ENCODE data around the gene SP2.
"Not testable (repeated sequence)": the region's sequence is repeated elsewhere in the genome, so short reads cannot be mapped to it uniquely, and the experiment has no call there.

The SP2 gene

DNA sequence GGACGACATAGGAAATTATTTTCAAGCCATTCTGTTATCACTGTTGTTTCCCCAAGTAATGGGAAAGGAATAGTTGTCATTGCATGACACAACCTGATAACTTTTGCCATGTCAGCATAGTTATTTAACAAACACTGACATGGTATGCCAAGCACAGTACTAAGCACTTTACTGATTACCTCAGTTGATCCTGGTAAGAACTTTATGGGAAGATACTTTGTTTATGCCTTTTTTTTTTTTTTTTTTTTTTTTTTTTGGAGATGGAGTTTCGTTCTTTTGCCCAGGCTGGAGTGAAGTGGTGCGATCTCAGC, 29.6 kb downstream of the SP2 start:
- no peak for DNase-seq

DNA sequence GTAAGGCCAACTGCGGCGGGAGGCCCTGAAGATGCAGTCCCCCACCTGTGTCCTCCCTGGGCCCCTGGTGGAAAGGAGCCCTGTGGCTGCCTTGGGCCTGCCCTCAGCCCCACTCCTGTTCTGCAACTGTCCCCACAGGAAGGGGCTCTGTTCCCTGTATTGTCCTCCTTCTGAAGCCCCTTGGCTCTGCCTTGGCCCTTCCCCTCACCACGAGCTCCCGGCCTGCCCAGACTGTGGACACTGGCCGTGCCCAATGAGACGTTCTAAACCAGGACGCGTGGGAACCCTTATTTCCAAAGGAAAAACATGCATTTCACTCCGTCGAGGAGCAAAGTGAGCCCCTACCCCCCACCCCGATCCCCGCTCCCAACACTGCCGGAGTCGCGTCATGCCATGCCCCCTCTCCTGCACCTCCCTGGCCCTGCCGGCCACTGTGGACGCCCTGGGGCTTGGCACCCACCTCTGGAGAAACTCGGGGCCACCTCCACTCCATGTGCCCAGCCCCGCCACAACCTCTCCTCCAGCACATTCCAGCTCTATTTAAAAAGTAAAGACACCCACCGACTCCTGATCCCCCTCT, 31.9 kb downstream of the SP2 start:
- DNase-seq, result no peak

DNA sequence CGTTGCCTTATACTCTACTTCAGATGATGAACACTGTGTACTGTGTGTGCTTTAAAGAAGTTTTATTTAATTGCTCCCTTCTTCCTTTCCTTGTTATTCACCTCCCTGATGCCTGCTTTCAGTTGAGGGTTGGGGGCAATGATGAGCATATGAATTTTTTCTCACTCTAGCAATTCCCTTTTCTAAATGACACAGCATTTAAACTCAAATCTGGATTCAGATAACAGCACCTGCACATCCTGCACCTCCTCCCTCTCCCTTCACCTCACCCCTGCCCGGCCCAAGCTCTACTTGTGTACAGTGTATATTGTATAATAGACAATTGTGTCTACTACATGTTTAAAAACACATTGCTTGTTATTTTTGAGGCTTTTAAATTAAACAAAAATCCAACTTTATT, 32.4 kb downstream of the SP2 start:
- no peak for DNase-seq

DNA sequence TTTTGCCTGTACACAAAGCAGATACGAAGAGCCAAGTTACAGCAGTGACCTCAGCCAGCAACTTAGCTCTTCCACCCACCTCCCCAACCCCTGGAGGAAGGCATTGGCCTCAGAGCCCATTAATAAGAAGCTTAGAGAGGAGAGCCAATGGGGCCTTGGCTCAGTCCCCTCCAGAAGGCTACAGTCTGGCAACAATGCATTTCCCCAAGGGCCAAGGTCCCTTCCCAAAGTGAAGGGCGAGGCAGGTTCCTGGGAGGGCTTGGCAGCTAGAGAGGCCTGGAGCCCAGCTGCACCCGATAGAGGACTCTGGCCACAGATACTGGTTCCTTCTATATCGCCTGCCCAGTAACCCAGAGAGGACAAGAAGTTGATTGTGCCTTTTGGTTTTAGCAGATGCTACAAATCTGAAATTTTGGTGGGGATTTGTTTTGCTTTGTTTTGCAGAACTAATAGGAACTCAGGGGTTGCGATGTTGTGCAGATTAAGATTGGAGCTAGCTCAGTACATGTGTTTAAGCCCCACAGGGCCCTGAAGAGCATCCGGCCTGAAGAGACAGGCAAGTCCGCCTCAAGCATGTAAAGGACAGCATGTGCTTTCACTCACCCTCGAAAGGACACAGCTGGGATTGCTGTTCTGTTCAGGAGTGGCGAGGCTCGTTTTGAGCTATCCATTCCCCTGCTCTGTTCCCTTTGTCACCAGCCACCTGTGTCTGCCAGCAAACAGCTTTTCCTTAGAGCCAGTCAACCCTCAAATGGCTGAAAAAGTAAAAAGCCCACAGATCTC, 33.4 kb downstream of the SP2 start:
- DNase-seq, result no peak

DNA sequence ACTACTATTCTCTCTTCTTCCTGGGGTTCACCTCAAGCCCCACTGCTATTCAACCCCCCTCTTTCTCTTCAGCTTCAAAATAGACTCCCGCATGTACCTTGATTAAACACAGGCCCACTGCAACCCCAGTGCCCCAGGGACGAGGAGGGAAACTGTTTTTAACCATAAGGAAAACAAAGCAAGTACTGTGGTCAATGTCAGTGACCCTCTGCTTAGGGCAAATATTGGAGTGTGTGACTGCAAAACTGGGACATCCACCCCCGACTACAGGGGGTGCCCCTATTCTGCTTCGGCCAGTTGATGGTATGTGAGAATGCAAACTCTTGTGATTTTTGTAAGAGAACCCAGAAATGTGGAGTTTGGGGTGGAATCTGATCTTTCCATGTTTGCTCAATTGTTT, 35.8 kb downstream of the SP2 start:
- no peak for DNase-seq

DNA sequence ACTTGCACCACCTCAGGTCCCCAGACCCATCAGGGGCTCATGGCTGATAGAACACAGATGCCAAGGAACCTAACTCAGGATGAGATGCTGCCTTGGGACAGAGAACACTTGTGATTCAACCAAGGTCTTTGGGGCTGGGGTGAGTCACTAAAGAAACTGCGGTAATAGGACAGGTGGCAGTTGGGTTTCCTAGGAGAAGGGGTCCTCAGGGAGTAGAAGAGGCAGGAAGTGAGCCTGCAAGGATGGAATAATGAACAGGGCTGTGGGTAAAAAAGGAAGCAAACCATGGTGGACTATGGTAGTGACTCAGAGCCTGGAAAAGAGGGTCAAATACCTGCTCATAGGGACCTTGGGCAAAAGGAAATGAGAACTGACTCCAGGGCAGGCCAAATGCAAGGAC, 38.8 kb downstream of the SP2 start:
- DNase-seq, result no peak

DNA sequence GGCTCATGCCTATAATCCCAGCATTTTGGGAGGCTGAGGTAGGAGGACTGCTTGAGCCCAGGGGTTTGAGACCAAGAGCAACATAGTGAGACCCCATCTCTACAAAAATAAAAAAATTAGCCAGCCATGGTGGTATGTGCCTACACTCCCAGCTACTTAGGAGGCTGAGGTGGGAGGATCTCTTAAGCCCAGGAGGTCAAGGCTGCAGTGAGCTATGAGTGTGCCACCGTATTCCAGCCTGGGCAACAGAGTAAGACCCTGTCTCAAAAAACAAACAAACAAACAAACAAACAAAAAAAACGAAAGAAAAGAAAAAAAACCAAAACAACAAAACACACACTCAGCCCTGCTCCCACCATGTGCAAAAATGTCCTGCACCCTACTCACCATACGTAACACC, 39.4 kb downstream of the SP2 start:
- not testable (repeated sequence) for DNase-seq

DNA sequence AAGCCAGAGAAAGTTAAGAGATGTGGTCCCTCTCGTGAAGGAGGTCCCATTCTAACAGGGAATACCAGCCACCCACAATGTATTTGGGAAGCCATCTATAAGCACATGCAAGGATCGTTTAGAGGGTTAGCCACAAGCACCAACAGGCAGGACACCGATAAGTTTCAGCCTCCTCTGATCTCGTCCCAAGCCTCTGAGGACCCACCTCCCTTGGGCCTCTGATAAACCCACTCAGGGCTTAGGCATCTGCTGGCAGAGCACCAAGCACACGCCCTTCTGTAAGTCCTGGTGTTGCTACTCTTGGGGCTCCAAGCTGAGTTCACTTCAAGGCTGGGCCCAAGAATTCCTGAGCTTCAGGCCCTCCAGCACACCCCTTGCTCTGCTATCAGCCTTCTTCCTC, 39.9 kb downstream of the SP2 start:
- no peak for DNase-seq

DNA sequence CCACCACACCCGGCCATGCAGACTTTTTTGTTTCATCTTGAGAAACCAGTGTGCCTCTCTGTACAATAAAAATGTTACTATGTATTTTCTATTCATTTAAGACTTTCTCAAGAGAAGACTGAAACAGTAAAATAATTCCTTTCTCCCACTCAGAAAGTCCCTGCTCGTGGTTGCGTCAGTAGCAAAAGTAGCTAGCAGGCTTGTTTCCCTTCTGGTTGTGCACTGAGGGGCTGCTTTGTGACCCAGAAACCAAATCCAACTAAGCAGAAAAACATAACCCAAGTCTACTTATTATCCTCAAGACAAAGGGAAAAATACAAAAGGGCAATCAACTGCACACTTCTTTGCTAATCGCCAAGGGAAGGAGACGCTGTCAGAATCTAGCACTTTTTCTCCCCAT, 41.9 kb downstream of the SP2 start:
- no peak for DNase-seq

DNA sequence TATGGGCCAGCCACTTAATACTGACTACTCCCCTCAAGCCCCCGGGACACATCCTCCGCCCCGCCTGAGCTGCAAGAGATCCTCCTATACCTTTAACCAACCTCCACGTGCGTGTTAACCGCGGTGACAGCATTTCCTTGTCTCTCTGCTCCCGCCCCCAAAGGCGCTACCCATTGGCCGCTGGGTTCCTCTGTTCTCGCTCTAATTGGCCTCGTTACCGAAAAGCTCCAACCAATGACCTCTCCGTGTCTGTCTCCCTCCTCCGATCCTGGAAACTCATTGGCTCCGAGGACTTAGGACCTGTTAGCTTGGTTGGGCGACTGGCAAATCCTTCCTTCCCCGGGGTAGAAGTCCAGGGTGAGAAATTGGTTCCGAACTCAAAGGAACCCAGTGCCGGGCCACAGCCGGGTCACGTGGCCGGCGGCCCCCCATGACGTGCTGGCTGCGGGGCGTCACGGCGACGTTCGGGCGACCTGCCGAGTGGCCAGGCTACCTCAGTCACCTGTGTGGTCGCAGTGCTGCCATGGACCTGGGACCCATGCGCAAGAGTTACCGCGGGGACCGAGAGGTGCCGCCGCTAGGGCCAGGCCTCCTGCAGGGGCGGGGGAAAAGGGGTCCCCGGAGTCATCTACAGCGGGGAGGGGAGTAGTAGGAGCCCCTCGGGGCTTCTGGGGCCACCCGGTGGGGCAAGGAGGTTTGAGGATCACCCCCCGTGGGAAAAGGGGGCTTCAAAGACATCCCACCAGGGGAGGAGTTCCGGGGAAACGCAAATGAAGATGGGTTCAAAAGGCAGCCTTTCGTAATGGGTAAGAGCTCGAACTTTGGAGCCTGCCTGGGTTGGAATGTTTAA, 45.4 kb downstream of the SP2 start, which contains the start of gene PNPO:
TSS of gene PNPO (plus strand) at position 326 of the 850 bp plus-strand sequence. CDS start at position 431, 105 bp downstream.
- peak; percentile 98 for DNase-seq

DNA sequence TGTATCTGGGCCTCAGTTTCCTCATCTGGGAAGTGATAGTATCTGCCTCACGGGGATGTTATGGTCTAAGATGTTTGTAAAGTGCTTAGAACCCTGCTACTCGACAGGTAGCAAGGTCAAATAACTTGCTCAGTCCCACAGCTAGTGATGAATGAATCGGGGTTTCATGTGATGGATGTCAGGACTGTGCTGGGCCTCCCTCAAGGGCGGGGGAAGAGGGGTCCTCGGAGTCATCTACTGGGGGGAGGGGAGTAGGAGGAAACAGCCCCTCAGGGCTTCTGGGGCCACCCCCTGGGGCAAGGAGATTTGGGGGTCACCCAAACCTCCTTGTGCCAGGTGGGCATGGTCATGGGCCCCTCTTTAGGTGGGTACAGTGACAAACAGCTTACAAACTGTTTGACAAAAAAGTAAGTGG, 46.1 kb downstream of the SP2 start:
- no peak for DNase-seq

DNA sequence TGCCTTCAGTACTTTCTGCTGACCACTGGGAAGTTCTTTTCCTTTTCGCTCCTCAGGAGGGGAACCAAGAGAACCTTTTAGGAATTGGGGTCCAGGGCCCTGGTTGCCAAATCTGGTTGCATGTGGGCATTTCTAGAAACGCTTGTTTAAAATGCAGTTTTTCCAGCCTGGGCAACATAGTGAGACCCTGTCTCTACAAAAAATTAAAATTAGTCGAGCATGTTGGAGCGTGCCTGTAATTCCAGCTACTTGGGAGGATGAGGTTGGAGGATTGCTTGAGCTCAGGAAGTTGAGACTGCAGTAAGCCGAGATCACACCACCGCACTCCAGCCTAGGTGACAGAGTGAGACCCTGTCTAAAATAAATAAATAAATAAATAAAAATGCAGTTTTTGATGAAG, 46.5 kb downstream of the SP2 start:
- DNase-seq, result no peak

DNA sequence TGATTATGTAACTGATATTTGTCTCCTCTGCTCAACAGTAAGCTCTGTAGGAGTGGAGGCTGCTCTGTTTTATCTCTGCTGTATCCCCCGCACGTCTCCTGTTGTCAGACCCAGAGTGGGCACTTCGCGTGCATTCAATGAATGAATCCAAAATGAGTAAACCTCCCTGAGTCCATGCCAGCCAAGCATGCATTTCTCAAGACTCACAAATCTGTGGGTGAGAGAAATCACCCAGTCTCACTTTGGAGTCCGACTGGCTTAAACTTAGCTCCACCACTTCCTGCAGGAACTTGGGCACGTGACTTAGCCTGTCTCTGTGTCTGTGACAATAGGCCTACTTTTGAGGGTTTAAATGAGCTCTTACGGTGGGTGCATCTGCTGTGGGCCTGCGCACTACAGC, 49.0 kb downstream of the SP2 start:
- DNase-seq, result no peak

DNA sequence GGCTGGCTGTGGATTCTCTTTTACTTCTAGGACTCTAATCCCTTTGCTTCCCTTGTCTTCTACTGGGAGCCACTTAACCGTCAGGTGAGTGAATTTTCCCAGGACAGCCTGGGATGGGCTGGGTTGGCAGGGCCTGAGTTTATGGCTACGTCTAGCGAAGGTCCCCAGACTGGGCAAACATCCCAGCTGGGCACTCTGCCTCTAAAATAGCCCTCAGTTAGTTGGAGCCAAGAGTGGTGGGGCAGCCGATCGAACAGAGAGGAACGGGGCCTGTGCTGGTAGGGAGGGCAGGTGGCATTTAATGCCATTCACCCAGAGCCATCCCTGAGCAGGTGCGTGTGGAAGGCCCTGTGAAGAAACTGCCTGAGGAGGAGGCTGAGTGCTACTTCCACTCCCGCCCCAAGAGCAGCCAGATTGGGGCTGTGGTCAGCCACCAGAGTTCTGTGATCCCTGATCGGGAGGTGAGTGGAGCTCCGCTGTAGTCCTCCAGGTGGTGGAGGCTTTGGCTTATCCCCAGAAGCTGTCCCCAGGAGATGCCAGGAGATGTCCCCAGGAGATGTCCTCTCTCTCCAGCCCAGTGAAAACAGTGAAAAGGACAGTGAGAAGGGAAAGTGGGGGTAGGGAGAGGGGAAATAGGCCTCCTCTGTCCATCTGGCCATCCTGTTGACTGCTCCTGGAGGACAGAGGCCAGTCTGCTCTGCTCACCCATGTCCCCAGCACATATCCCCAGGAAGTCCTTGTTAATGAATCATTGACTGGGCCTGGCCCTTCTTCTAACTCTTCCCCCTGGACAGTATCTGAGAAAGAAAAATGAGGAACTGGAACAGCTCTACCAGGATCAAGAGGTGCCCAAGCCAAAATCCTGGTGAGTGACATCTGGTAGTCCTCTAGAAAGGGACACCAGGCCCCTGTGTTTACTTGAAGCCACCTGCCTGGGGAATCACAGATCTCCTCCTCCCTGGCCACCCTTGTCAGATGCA, 49.8 kb downstream of the SP2 start:
- DNase-seq, result no peak

DNA sequence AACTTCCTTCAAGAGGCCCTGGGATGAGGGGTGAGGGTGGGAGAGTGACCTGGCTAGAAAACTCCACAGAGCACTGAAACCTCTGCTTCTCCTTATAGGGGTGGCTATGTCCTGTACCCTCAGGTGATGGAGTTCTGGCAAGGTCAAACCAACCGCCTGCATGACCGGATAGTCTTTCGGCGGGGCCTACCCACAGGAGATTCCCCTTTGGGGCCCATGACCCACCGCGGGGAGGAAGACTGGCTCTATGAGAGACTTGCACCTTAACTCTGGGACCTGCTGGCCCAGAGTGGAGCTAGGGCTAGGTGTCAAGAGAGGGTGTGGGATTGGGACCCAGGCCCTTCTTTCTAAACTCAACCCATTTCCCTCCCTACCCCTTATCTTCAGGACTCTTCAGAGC, 50.5 kb downstream of the SP2 start:
- no peak for DNase-seq

DNA sequence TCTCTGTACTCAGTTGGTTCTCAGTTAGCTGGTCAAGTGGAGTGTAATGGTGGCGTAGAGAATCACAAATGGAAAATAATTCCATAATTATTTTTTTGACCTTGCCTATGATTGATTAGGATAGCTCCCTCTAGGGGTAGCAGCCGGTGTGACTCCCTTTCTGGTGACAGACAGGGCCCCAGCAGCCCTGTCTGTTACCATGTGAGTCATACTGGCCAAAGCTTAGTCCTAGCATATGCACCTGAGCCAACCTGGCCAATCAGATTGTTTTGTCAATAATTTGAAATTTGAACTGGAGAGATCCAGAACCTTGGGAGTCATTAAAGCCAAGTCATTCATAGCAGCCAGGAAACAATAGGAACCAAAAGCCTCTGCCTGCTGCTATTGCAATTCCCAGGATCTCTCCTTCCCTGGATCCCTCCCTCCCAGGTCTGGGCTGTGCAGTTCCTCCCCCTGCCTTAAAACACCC, 50.9 kb downstream of the SP2 start:
- DNase-seq, result peak; percentile 11

DNA sequence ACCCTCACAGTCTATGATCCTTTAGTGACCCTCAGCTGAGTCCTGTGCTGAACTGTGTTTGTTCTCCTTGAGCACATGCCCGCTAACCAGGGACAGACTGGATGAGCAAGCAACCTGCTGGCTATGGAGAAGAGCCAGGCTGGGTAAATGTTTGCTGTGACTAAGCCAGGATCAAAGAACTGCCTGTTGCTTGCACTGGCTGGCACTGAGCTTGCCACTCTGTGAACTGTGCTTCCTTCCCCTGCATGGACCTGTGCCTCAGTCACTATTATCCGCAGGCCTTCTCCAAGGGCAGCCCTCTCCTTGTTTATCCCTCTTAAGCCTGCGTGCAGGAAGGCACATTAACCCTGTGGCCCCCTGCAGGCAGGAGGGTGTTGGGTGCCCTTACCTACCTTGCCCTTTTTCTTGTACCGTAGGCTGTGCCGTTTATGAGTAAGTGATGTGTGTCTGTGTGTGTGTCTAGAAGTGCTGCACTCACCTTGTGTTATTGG, 52.7 kb downstream of the SP2 start:
- no peak for DNase-seq

DNA sequence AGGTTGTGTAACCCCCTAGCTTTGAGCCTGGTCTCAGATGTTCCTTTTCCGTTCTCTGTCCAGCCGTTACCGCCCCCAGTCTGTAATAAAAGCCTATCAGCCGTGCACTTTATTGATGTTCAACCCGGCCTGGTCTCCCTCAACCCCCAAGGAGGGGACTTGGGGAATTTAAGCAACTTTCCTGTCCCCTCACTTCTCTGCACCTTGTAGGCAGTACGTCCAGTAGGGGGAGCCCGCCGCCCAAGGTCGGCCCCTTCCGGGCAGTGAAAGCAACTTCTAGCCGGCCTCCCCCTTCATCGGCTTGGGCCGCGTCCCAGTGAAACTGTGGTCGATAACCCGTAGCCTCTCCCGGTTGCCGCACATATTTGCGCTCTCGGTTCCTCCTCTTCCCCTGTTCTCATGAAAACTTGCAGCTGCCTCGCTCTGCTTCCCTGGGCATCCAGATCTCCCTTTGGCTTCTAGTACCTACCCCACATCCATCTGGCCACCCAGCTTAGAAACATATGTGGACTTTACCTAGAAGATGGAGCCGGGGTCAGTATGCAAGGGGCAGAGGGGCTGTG, 53.2 kb downstream of the SP2 start:
- peak; percentile 52 for DNase-seq

DNA sequence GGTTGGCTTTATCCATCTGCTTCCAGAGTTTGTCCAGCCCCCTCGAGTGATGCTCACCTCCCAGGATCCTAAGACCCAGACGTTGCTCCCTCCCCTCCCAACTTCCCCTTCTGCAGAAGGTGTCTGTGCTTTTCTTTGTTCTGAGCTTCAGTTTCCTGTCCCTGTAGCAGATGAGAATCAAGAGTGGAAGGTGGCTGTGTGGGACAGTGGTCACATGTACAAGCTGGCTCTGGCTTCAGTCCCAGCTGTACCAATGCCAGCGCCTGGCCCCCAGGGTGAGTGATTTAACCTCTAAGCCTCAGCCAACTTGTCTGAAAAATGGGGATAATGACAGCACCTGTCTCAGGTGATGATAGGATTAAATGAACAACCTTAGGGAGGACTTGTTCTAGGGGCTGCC, 53.9 kb downstream of the SP2 start:
- DNase-seq, result no peak

DNA sequence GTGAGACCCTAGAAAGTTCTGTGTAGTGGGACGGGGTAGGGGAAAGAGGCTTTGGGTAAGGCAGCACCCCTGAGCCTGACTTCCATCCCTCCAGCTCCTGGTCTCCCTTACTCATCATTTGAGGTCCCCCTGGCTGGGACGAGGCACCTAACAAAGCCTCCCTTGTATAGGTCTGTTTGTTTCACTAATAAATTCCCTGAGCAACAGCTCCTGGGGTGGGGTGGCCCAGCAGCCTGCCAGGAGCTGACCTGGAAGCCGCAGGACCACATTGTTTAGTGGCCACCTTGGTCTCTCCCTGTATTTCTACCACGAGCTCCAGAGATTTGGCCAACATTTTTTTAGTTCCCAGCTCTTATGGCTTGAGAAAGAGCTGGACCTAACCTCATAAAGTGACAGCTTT, 54.4 kb downstream of the SP2 start:
- DNase-seq, result no peak

DNA sequence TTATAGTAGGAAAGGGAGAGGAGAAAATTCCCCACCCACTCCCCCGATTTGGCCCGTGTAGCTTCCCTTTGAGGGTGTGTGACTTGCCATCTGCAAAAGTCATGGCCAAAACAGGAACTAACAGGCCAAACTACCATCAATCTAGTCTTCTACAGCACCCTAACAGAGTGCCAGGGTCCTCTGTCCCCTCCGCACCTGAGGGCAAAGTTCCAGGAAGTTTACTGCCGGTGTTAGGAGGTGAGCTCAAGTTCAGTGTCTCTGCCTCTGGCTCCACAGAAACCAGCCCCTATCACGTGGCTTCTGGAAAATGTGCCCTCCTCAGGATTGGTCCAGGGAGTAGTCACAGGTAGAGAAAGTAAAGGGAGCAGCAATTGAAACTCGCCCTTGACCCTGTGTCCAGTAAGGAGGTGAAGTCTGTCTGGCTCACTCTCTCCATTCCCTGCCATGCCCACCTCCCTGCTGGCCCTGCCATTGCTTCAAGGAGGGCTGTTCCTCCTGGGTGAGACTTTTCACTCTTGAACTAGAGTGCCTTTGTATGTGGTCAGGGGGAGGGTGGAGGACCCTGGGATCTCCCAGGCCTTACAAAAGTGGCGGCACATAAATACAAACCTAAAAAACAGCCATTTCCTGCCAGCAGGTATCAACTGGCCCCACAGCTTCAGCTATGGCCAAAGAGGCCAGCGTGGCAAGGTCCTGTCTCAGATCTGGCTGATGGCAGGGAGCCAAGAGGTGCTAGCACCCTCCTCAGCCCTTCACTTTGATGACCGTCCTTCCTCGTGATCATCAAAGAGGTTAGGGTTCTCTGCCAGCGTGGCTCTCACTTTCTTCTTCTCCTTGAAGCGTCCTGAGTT, 56.4 kb downstream of the SP2 start:
- no peak for DNase-seq

Data from NCI-H1092 (cell line).